Measurements from ENCODE around the gene SLC9A4. TPM values are rescaled to one million over a fixed set of nuclear protein-coding genes. Genes with fewer than 3 reads are reported as not detected.

Gene SLC9A4, protein sequence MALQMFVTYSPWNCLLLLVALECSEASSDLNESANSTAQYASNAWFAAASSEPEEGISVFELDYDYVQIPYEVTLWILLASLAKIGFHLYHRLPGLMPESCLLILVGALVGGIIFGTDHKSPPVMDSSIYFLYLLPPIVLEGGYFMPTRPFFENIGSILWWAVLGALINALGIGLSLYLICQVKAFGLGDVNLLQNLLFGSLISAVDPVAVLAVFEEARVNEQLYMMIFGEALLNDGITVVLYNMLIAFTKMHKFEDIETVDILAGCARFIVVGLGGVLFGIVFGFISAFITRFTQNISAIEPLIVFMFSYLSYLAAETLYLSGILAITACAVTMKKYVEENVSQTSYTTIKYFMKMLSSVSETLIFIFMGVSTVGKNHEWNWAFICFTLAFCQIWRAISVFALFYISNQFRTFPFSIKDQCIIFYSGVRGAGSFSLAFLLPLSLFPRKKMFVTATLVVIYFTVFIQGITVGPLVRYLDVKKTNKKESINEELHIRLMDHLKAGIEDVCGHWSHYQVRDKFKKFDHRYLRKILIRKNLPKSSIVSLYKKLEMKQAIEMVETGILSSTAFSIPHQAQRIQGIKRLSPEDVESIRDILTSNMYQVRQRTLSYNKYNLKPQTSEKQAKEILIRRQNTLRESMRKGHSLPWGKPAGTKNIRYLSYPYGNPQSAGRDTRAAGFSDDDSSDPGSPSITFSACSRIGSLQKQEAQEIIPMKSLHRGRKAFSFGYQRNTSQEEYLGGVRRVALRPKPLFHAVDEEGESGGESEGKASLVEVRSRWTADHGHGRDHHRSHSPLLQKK
- total RNA-seq (2013; cell fraction: nucleolus; rRNA removed), result not detected in 2 replicates
- total RNA-seq (2014; rRNA removed) (not detected in 2 replicates), total RNA-seq (2014; rRNA removed; fragmentation: Illumina TruSeq; extraction: Trizol) (not detected in 2 replicates), total RNA-seq (2021) (0.05 and 0.10 TPM in 2 replicates), polyA plus RNA-seq (2011; rRNA removed) (not detected in 2 replicates), polyA plus RNA-seq (2014; fragmentation: Illumina TruSeq; extraction: Trizol) (not detected in 2 replicates), polyA plus RNA-seq (2014; fragmentation: Nextera tagmentation; extraction: Ambion mirVana) (not detected), polyA plus RNA-seq (2014; rRNA removed) (not detected in 2 replicates), polyA plus RNA-seq (2016; fragmentation: Nextera tagmentation; extraction: Ambion mirVana) (not detected), polyA minus RNA-seq (2011; rRNA and poly(A)+ RNA removed) (not detected in 2 replicates), Bru-seq, nascent RNA (percentile 6 among the genes with signal in this experiment), BruChase-seq, experiment 1, labeled RNA remaining after a 6-hour chase (percentile 2 among the genes with signal in this experiment), BruChase-seq, experiment 2, labeled RNA remaining after a 2-hour chase (percentile 1 among the genes with signal in this experiment)
- polyA plus RNA-seq (2011; ENCODE audit: low read depth), result not detected
- not detected in 2 replicates for polyA plus RNA-seq (2011; cell fraction: cytosol; rRNA removed)
- polyA plus RNA-seq (2011; cell fraction: nucleus; rRNA removed), result not detected in 2 replicates
- polyA plus RNA-seq (2012), result not detected in 2 replicates
- polyA minus RNA-seq (2011; cell fraction: cytosol; rRNA and poly(A)+ RNA removed), result not detected in 2 replicates
- 0.12 and 0.29 TPM in 2 replicates for polyA minus RNA-seq (2011; cell fraction: nucleus; rRNA and poly(A)+ RNA removed)
- long read RNA-seq, experiment 1, result 0 reads
- long read RNA-seq, experiment 2, result 0 reads

DNA sequence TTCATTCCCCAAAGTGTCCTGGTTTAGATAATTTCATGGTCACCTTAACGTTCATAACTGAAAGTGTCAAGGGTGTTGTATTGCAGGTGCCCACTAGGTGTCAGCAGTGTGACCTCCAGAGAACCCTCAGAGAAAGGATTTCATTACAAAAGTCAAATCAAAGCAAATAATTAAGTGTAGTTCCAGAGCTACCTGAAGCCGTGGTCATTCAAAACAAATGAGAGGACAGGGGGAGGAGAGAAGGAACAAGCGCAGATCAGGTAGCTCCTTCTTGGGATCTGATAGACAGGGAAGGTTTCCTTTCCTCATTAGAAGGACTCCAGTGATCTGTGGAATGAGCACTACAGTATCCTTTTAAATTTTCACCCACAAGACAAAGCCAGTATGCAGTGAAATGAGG lies at the start of gene SLC9A4:
TSS of gene SLC9A4 (plus strand) at position 207 of the 400 bp plus-strand sequence. CDS start 534 bp downstream, outside the sequence.
- ChIA-PET CTCF (interaction anchor here (0.7 to 6.0 kb wide), 31 partner anchors 11 to 453 kb away, joined by 3 to 38 read pairs (median 5); a partner anchor contains a TSS), POLR2A (no interaction called here), SMC1A (ENCODE audit: uncharacterized antibody, unreplicated experiment) (interaction anchor here (0.7 to 2.2 kb wide), 7 partner anchors 118 to 231 kb away, joined by 3 to 13 read pairs (median 3); no protein-coding TSS in a partner anchor), RAD21 (ENCODE audit: unreplicated experiment) (interaction anchor here (1.5 kb wide), 2 partner anchors 144 to 230 kb away, joined by 5 to 8 read pairs; no protein-coding TSS in a partner anchor)
- Histone ChIP-seq H3K27me3 (replicated peaks in 1 of 2; ENCODE audit: control insufficient read depth in 2 of 2, insufficient read depth in 2 of 2, low read length in 1 of 2) (peaks cover 0 to 2% of the 10 kb centered on the region in 2 experiments; a peak in 1 of 4 replicates), H2AFZ (ENCODE audit: control insufficient read depth, low read depth, low read length) (no peak within 1 kb of the TSS), H3K4me1 (ENCODE audit: control insufficient read depth, insufficient read depth, low read length) (no peaks in the 10 kb centered on the region), H3K4me2 (ENCODE audit: control insufficient read depth, insufficient read depth) (no peak within 1 kb of the TSS), H3K27ac (ENCODE audit: control insufficient read depth, insufficient read depth) (no peak within 1 kb of the TSS), H3K9ac (ENCODE audit: control insufficient read depth, insufficient read depth, low read length) (no peak within 1 kb of the TSS), H3K9me3 (replicated peaks; ENCODE audit: control insufficient read depth, insufficient read depth, low read length) (no peaks in the 10 kb centered on the region; the same call in 2 of the 3 replicates), H4K20me1 (ENCODE audit: control insufficient read depth, insufficient read depth) (no peaks in the 10 kb centered on the region), H3K4me3 (no peak within 1 kb of the TSS), H3K79me2 (ENCODE audit: control insufficient read depth, insufficient read depth, low read length) (no peaks in the 10 kb centered on the region), H3K36me3 (ENCODE audit: control insufficient read depth in 2 of 2, insufficient read depth in 2 of 2, low read length in 1 of 2) (no peaks in the 10 kb centered on the region)
- intact Hi-C loops (cut with micrococcal nuclease; ENCODE audit: unreplicated experiment) (loop anchor here (1.0 to 5.0 kb wide), 5 partner anchors 20 to 332 kb away; no protein-coding TSS in a partner anchor), in situ Hi-C loops (cut with MboI) (loop anchor here (10.0 to 25.0 kb wide), 2 partner anchors 142 to 1061 kb away; partner anchors contain the start of gene SLC9A2)
- no TSS peak for BruUV-seq (replicated peaks)
- WGBS (ENCODE audit: insufficient coverage, insufficient replicate concordance, low lambda C conversion rate, missing lambda C conversion rate), result 2% methylated on average over 3 of the region's 3 CpGs
- ATAC-seq (peak; percentile 77), DNase-seq (ENCODE audit: low read depth, low spot score) (no peak), FAIRE-seq (peak; percentile 95)
- TF ChIP-seq ZNF622 (IDR thresholded peaks at IDR 0.05), result no peak
- TF ChIP-seq, protein P1, sequence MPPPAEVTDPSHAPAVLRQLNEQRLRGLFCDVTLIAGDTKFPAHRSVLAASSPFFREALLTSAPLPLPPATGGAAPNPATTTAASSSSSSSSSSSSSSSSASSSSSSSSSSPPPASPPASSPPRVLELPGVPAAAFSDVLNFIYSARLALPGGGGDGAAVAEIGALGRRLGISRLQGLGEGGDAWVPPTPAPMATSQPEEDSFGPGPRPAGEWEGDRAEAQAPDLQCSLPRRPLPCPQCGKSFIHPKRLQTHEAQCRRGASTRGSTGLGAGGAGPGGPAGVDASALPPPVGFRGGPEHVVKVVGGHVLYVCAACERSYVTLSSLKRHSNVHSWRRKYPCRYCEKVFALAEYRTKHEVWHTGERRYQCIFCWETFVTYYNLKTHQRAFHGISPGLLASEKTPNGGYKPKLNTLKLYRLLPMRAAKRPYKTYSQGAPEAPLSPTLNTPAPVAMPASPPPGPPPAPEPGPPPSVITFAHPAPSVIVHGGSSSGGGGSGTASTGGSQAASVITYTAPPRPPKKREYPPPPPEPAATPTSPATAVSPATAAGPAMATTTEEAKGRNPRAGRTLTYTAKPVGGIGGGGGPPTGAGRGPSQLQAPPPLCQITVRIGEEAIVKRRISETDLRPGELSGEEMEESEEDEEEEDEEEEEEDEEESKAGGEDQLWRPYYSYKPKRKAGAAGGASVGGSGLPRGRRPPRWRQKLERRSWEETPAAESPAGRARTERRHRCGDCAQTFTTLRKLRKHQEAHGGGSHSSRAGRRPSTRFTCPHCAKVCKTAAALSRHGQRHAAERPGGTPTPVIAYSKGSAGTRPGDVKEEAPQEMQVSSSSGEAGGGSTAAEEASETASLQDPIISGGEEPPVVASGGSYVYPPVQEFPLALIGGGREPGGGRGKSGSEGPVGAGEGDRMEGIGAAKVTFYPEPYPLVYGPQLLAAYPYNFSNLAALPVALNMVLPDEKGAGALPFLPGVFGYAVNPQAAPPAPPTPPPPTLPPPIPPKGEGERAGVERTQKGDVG (CRISPR knock-in tag; IDR thresholded peaks at IDR 0.05), result no peak
- TF ChIP-seq FOS (IDR thresholded peaks at IDR 0.05; ENCODE audit: borderline replicate concordance, extremely low read depth, insufficient read length), result no peak
- TF ChIP-seq TCF3 (IDR thresholded peaks at IDR 0.05; ENCODE audit: borderline replicate concordance, insufficient read depth, low read depth, low read length), result no peak
- no peak for TF ChIP-seq STAT1 (conservative IDR thresholded peaks at IDR 0.05)
- TF ChIP-seq, protein P2, sequence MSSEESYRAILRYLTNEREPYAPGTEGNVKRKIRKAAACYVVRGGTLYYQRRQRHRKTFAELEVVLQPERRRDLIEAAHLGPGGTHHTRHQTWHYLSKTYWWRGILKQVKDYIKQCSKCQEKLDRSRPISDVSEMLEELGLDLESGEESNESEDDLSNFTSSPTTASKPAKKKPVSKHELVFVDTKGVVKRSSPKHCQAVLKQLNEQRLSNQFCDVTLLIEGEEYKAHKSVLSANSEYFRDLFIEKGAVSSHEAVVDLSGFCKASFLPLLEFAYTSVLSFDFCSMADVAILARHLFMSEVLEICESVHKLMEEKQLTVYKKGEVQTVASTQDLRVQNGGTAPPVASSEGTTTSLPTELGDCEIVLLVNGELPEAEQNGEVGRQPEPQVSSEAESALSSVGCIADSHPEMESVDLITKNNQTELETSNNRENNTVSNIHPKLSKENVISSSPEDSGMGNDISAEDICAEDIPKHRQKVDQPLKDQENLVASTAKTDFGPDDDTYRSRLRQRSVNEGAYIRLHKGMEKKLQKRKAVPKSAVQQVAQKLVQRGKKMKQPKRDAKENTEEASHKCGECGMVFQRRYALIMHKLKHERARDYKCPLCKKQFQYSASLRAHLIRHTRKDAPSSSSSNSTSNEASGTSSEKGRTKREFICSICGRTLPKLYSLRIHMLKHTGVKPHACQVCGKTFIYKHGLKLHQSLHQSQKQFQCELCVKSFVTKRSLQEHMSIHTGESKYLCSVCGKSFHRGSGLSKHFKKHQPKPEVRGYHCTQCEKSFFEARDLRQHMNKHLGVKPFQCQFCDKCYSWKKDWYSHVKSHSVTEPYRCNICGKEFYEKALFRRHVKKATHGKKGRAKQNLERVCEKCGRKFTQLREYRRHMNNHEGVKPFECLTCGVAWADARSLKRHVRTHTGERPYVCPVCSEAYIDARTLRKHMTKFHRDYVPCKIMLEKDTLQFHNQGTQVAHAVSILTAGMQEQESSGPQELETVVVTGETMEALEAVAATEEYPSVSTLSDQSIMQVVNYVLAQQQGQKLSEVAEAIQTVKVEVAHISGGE (CRISPR knock-in tag; IDR thresholded peaks at IDR 0.05), result no peak
- no peak for TF ChIP-seq NFYA (IDR thresholded peaks at IDR 0.05; ENCODE audit: borderline replicate concordance, low read depth, low read length)
- peak; percentile 70 for TF ChIP-seq RAD21 (IDR thresholded peaks at IDR 0.05; ENCODE audit: insufficient read depth, low read depth, low read length)
